ENCODE measurements around the gene KDSR.
A peak's percentile ranks its signal among the peaks of the same experiment; 100 is the strongest.

KDSR gene

DNA sequence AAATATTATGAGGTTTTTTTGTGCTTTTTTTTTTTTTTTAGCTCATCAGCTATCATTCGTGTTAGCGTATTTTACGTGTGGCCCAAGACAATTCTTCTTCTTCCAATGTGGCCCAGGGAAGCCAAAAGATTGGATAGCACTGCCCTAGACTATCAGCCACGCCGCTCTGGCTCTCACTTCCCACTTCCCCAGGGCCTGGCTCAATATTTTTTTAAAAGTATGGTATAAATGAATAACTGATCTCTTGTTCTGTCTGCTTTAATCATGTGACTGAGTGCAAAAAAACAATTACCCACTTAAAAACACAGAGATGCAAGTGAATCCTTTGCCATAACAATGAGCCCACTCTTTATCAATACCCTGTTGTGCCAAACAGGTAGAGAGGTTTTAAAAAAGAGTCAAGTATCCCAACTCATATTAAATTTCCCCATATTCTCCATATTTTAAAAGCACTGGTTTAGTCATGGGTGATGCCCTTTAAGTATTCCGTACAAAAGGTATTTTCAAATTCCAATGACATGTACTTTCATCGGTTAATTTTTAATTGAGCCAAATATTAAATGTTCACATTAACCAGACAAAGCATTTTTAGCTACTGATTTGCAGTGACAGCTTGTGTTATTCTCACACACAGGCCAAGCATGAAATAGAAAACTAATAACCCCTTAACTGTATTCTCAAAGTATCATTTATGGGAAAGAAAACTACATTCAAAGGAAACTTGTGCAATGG is 60.0 kb downstream of the KDSR start:
- H3K4me1 ChIP-seq (ENCODE audit: control insufficient read depth, insufficient read depth, low read length), result no peaks in the 10 kb centered on the region
- peak overlapping the region; percentile 6 for H3K27ac ChIP-seq (ENCODE audit: low read depth, low read length)
- no peak overlapping the region for H3K9ac ChIP-seq (ENCODE audit: low read length)
- no peak overlapping the region for H3K4me3 ChIP-seq (ENCODE audit: low read length)
- no peaks in the 10 kb centered on the region for H3K36me3 ChIP-seq (ENCODE audit: control insufficient read depth, insufficient read depth, low read length)
- no peaks in the 10 kb centered on the region for H3K27me3 ChIP-seq (ENCODE audit: control insufficient read depth, insufficient read depth, low read length)

DNA sequence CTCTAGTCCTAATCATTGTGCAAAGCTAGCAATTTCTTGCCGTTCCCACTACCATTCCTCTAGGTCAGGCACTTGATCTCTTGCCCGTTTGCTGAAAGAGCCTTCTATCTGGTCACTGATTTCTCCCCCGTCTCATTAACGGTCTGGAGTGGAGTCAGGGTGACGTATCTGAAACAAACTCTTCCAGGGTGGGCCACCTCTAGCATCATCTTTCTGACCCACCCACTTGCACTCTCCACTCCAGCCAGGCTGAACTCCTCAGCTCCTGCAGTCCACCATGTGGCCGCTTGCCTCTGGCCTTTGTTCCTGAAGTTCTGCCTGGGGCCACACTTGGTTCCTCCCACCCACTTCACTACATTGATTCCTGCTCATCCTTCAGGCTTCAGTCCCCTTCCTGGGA is 60.8 kb downstream of the KDSR start:
- Histone ChIP-seq H3K27me3 (ENCODE audit: control insufficient read depth, insufficient read depth, low read length) (no peaks in the 10 kb centered on the region), H3K9ac (ENCODE audit: low read length) (no peak overlapping the region), H3K27ac (ENCODE audit: low read depth, low read length) (no peak overlapping the region), H3K4me3 (ENCODE audit: low read length) (no peak overlapping the region), H3K4me1 (ENCODE audit: control insufficient read depth, insufficient read depth, low read length) (no peaks in the 10 kb centered on the region), H3K36me3 (ENCODE audit: control insufficient read depth, insufficient read depth, low read length) (no peaks in the 10 kb centered on the region)

DNA sequence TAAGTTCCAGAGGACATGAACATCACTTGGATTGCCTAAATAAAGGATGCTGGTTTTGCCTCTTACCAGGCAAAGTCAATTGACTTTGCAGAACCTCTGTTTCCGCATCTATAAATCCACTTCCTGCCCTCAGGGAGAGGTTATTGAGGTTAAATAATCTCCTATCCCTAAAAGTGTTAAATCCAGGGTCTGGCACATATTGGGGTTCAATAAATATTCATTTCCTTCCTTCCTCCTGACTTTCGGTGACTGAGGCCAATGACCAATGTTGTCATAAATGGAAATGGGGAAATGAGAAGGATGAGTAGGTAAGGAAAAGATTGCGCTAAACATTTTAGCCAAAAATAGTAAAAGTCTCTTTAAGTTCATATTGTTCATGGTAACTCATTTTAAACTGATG is 63.5 kb downstream of the KDSR start:
- Histone ChIP-seq H3K27ac (ENCODE audit: low read depth, low read length) (no peak overlapping the region), H3K9ac (ENCODE audit: low read length) (no peak overlapping the region), H3K4me3 (ENCODE audit: low read length) (no peak overlapping the region), H3K27me3 (ENCODE audit: control insufficient read depth, insufficient read depth, low read length) (no peaks in the 10 kb centered on the region), H3K36me3 (ENCODE audit: control insufficient read depth, insufficient read depth, low read length) (no peaks in the 10 kb centered on the region), H3K4me1 (ENCODE audit: control insufficient read depth, insufficient read depth, low read length) (no peaks in the 10 kb centered on the region)

DNA sequence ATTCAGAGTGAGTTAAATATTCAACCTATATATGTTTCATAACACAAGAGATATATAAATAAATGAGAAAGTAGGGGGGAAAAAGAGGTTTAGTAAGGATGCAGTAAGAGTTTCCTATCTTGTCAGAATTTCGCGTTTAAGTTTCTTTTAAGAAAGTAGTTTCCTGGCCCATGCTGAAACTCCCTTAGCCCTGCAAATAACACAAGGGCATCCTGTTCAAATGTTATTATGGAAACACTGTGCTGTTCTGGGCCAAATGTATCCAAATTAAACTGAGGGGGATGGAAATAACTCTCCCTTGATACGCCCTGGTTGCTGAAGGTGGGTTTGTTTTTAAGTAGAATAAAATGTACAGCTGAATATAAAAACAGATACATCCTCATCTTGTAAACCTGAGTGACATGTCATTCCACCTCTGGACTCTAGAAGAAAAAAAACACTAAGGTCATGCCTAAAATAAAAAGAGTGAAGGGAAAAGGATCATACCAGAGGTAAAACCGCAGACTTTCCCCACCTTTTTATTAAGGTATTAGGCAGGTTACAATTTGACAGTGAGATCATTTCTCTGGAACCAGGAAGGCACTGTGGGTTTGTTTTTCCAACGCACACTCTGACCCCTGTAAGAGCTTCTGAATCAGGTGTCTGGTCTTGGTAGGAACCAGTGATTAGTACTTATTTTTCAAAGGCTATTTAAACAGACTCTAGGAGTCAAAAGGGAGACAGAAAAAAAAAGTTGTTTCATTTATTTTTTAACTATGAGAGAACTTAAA is 64.2 kb downstream of the KDSR start:
- no peak overlapping the region for H3K4me3 ChIP-seq (ENCODE audit: low read length)
- no peak overlapping the region for H3K27ac ChIP-seq (ENCODE audit: low read depth, low read length)
- H3K27me3 ChIP-seq (ENCODE audit: control insufficient read depth, insufficient read depth, low read length), result no peaks in the 10 kb centered on the region
- H3K36me3 ChIP-seq (ENCODE audit: control insufficient read depth, insufficient read depth, low read length), result no peaks in the 10 kb centered on the region
- no peak overlapping the region for H3K9ac ChIP-seq (ENCODE audit: low read length)
- peaks cover 4% of the 10 kb centered on the region for H3K4me1 ChIP-seq (ENCODE audit: control insufficient read depth, insufficient read depth, low read length)

DNA sequence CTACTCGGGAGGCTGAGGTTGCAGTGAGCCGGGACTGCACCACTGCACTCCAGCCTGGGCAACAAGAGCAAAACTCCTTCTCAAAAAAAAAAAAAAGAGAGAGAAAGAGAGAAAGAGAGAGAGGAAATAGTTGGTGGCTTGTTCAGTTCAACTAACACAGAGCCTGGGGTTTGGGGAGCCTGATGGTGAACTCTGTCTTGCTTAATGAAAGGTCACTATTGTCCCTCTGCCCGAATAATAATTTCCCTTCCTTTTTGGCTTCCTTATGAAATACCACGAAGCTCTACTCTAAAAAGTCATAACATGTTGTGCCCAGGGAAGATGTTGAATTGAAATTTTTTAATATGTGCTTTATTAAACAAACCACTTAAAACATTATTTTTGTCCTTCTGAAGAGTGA is 64.8 kb downstream of the KDSR start:
- no peak overlapping the region for H3K4me3 ChIP-seq (ENCODE audit: low read length)
- H3K27me3 ChIP-seq (ENCODE audit: control insufficient read depth, insufficient read depth, low read length), result no peaks in the 10 kb centered on the region
- no peak overlapping the region for H3K9ac ChIP-seq (ENCODE audit: low read length)
- no peak overlapping the region for H3K27ac ChIP-seq (ENCODE audit: low read depth, low read length)
- H3K4me1 ChIP-seq (ENCODE audit: control insufficient read depth, insufficient read depth, low read length), result peaks cover 8% of the 10 kb centered on the region
- no peaks in the 10 kb centered on the region for H3K36me3 ChIP-seq (ENCODE audit: control insufficient read depth, insufficient read depth, low read length)

DNA sequence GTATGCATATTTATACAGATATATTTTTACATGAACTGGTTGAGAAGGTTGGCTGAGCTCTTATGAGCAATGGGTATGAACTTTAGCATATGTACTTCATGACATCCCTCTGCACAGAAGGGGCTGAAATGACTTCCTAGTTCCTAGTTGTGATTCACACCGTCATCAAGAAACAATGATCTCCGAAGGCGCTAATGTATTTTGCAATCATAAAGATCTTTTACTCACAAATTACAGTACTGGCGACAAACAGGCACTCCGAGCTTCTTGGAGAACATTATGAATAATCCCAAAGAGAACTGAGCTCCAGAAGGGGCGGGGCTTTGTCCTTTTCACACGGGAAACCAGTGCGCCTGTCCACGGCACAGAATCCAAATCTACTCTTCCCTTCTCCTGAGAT is 65.6 kb downstream of the KDSR start:
- no peaks in the 10 kb centered on the region for H3K27me3 ChIP-seq (ENCODE audit: control insufficient read depth, insufficient read depth, low read length)
- H3K4me3 ChIP-seq (ENCODE audit: low read length), result no peak overlapping the region
- no peak overlapping the region for H3K27ac ChIP-seq (ENCODE audit: low read depth, low read length)
- no peak overlapping the region for H3K9ac ChIP-seq (ENCODE audit: low read length)
- H3K4me1 ChIP-seq (ENCODE audit: control insufficient read depth, insufficient read depth, low read length), result peaks cover 8% of the 10 kb centered on the region
- no peaks in the 10 kb centered on the region for H3K36me3 ChIP-seq (ENCODE audit: control insufficient read depth, insufficient read depth, low read length)

DNA sequence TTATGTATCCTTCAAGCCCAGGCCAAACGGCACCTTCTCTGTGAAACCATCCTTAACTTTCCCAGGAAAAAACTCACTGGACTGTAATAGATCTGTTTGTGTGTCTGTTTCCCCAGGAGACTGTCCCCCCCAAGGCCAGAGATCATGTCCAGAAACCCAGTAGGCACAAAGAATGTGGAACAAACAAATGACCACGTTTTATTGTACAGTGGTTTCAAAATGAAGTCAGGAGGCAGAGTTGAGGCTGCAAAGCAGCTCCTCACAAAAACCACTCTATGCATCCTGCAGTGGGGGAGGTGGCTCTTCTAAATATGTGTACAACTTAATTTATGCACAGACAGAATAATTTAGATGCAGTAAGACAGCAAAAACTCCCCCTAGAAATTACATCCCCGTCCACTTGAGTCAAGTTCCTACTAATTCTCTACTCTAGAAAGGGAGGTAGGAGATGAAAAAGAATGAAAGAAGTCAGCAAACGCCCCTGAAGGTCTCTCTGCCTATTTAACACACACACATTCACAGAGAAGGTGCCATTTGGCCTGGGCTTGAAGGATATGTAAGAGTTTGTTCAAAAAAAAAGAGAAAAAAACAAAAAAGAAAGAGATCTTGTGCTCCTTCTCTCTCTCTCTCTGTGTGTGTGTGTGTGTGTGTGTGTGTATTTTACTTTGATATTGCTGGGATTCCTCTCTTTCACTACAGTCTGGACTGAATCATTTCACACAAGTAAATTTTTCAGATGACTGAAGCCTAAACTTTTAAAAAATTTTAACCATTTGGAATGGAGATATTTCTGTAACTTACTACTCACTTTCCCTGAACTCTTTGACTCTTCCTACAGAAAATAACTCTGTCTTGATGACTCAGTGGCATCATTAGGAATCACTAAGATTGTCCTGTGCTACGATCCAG is 66.9 kb downstream of the KDSR start:
- no peak overlapping the region for H3K27ac ChIP-seq (ENCODE audit: low read depth, low read length)

DNA sequence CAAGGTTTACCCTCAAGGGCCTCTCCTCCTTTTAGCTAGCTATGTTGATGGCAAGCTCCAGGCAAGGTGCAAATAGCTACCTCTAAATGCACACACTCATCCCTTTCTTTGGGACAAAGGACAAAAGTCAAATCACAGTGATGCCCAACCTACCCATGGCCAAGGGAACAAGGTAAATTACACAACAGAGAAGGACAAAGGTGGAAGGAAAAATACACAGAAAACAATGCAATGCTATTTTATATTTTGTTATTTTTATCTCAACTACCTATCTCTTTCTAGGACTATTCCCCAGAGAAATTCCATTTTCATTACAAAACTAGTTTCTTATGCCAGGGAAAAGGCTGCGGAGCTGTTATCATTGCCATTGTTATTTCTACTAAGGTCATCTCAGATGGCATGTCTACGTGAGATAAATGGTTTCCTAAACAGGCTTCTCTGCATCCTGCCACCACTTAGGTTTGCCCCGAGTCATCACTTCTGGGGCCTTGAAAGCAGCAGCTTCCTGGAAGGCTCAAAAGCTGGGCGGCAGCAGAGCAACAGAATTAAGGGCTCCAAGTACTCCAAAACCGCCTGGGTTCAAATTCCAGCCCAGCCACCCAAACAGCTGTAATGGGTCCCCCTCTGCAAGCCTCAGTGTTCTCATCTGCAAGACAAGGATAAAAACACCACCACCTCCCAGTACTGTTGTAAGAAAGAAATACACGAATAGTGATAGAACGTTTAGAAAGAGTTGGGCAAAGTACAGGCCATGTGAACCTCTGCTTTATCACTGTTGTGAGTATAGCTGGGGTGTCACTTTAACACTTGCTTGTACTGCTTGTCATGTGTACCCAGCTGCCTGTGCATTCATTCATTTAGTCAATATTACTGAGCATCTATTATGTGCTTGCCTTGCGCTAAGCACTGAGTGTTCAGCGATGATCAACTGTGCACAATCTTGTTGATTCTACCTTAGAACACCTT is 68.3 kb downstream of the KDSR start:
- H3K9ac ChIP-seq (ENCODE audit: low read length), result no peak overlapping the region
- H3K36me3 ChIP-seq (ENCODE audit: control insufficient read depth, insufficient read depth, low read length), result no peaks in the 10 kb centered on the region
- no peaks in the 10 kb centered on the region for H3K27me3 ChIP-seq (ENCODE audit: control insufficient read depth, insufficient read depth, low read length)
- H3K4me3 ChIP-seq (ENCODE audit: low read length), result no peak overlapping the region
- H3K4me1 ChIP-seq (ENCODE audit: control insufficient read depth, insufficient read depth, low read length), result peaks cover 9% of the 10 kb centered on the region
- H3K27ac ChIP-seq (ENCODE audit: low read depth, low read length), result no peak overlapping the region

More for the DNA sequence above, 66.9 kb downstream of the KDSR start:
- Histone ChIP-seq H3K27me3 (ENCODE audit: control insufficient read depth, insufficient read depth, low read length) (no peaks in the 10 kb centered on the region), H3K36me3 (ENCODE audit: control insufficient read depth, insufficient read depth, low read length) (no peaks in the 10 kb centered on the region), H3K9ac (ENCODE audit: low read length) (no peak overlapping the region), H3K4me3 (ENCODE audit: low read length) (no peak overlapping the region), H3K4me1 (ENCODE audit: control insufficient read depth, insufficient read depth, low read length) (peaks cover 8% of the 10 kb centered on the region)

DNA sequence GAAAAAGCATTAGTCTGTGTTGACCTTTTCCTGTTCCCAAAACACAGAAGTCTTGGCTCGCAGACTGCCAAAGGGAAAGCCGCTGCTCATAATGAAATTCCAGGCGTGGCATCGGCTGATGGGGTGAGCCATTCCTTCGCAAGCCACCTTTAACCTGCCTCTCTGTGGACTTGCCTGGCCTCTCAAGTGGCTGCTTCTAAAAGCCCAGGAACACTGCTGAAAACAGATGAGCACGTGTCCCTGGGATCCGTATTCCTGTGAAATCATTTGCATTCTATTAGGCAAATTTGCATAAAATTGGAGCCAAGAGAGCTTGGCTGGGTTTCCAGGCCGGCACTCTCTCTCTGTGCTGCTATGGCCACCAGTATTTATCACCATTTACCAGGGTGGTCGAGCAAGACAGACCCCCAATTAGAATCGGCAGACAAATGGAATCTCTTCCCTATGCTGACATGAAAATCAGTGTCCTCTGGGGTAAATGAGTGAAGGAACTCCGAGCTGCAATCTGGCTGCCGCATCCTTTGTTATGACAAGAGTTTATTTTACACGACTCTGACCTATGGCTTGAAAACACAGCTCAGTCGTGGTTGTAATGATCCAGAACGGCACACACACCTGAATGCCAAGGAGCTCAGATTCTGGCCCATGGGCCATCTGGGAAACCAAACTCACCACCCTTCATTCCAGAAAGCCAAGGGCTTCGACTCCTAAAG is 69.2 kb downstream of the KDSR start:
- H3K9ac ChIP-seq (ENCODE audit: low read length), result no peak overlapping the region
- no peak overlapping the region for H3K27ac ChIP-seq (ENCODE audit: low read depth, low read length)
- no peaks in the 10 kb centered on the region for H3K27me3 ChIP-seq (ENCODE audit: control insufficient read depth, insufficient read depth, low read length)
- no peak overlapping the region for H3K4me3 ChIP-seq (ENCODE audit: low read length)
- H3K36me3 ChIP-seq (ENCODE audit: control insufficient read depth, insufficient read depth, low read length), result no peaks in the 10 kb centered on the region
- H3K4me1 ChIP-seq (ENCODE audit: control insufficient read depth, insufficient read depth, low read length), result peaks cover 12% of the 10 kb centered on the region

DNA sequence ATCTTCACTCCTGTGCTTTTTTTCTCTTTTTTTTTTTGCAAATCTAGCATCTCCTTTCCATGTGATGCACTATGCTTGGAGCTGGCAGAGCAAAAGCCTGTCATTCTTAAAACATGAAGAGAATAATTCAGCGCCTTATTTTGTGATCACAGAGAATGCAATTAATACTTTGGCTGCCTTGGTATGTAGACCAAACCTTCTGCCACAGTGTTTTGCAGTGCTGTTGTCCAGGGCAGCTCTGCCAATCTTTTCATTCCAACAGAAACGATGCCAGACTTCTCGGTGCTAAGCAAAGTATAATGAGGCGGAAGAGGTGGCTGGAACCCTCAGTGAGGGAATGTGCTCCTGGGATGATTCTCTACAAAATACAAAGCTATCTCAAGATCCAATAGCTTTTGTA is 73.1 kb downstream of the KDSR start:
- H3K36me3 ChIP-seq (ENCODE audit: control insufficient read depth, insufficient read depth, low read length), result no peaks in the 10 kb centered on the region
- H3K27ac ChIP-seq (ENCODE audit: low read depth, low read length), result no peak overlapping the region
- H3K9ac ChIP-seq (ENCODE audit: low read length), result no peak overlapping the region
- H3K27me3 ChIP-seq (ENCODE audit: control insufficient read depth, insufficient read depth, low read length), result no peaks in the 10 kb centered on the region
- peaks cover 12% of the 10 kb centered on the region for H3K4me1 ChIP-seq (ENCODE audit: control insufficient read depth, insufficient read depth, low read length)
- no peak overlapping the region for H3K4me3 ChIP-seq (ENCODE audit: low read length)

Data from rectal smooth muscle tissue (tissue), 1 donor.